Measurements from ENCODE around the gene DNHD1. TPM values are rescaled to one million over a fixed set of nuclear protein-coding genes. Genes with fewer than 3 reads are reported as not detected.

DNHD1 gene
- total RNA-seq, 1 experiment from 2014 or later, result 11.5 TPM

DNA sequence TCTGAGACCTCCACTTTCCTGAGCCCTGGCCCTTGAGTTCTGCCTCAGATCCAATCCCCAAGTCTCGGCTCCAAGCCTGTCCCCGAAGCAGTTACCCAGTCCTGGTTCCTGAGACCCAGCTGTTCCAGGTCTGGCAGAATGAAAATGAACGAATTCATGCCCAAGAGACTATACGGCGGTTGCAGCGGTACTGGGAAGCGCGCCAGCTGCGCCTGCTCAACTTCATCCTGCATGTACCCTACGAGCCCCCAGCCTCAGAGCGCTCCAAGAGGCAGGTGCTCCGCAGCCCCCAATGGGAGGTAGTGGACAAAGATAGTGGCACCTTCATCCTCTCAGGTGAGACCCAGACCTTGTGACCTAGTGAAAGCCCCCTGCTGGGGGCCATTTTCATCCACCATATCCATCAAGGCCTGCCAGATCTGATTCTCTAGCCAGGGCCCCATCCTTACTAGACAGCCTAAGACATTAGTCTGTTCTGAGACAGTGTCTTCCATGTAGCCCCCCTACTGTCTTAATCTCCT, 42.7 kb downstream of the DNHD1 start:
- no peak for ATAC-seq
- no peaks in the 10 kb centered on the region for H3K27me3 Mint-ChIP-seq (ENCODE audit: low read depth)
- POLR2A ChIA-PET, result no interaction called here

DNA sequence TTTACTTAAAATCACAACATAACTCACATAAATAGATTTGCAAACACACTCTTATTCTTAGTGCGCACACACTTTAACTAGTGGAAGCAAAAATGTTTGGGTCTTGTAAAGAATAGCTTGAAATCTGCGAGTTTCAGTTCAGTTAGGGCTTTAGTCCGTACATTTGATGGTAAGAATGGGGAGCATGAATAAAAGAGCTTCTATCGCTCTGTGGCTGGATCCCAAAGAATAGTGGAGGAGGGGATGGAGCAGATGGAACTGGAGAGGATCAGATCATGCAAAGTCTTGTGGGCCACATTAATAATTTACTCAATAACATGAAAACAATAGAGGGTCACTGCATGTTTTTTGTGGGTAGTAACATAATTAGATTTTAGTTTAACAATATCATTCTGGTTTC, 44.3 kb downstream of the DNHD1 start:
- no peaks in the 10 kb centered on the region for H3K36me3 Mint-ChIP-seq
- DNase-seq (ENCODE audit: low spot score) (no peak), ATAC-seq (no peak)
- H3K4me1 Mint-ChIP-seq, result peaks cover 10% of the 10 kb centered on the region
- CTCF ChIA-PET, result interaction anchor here (0.6 to 2.4 kb wide), 5 partner anchors 9 to 264 kb away, joined by 3 to 11 read pairs (median 5); no protein-coding TSS in a partner anchor
- no peak overlapping the region for H3K27ac Mint-ChIP-seq
- no peak overlapping the region for H3K4me3 Mint-ChIP-seq
- no peaks in the 10 kb centered on the region for H3K9me3 Mint-ChIP-seq
- POLR2A ChIA-PET, result no interaction called here
- no peaks in the 10 kb centered on the region for H3K27me3 Mint-ChIP-seq (ENCODE audit: low read depth)
- TF ChIP-seq, protein P1, sequence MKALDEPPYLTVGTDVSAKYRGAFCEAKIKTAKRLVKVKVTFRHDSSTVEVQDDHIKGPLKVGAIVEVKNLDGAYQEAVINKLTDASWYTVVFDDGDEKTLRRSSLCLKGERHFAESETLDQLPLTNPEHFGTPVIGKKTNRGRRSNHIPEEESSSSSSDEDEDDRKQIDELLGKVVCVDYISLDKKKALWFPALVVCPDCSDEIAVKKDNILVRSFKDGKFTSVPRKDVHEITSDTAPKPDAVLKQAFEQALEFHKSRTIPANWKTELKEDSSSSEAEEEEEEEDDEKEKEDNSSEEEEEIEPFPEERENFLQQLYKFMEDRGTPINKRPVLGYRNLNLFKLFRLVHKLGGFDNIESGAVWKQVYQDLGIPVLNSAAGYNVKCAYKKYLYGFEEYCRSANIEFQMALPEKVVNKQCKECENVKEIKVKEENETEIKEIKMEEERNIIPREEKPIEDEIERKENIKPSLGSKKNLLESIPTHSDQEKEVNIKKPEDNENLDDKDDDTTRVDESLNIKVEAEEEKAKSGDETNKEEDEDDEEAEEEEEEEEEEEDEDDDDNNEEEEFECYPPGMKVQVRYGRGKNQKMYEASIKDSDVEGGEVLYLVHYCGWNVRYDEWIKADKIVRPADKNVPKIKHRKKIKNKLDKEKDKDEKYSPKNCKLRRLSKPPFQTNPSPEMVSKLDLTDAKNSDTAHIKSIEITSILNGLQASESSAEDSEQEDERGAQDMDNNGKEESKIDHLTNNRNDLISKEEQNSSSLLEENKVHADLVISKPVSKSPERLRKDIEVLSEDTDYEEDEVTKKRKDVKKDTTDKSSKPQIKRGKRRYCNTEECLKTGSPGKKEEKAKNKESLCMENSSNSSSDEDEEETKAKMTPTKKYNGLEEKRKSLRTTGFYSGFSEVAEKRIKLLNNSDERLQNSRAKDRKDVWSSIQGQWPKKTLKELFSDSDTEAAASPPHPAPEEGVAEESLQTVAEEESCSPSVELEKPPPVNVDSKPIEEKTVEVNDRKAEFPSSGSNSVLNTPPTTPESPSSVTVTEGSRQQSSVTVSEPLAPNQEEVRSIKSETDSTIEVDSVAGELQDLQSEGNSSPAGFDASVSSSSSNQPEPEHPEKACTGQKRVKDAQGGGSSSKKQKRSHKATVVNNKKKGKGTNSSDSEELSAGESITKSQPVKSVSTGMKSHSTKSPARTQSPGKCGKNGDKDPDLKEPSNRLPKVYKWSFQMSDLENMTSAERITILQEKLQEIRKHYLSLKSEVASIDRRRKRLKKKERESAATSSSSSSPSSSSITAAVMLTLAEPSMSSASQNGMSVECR (CRISPR knock-in tag; IDR thresholded peaks at IDR 0.05; ENCODE audit: borderline replicate concordance), result no peak
- TF ChIP-seq ZNF138 (CRISPR knock-in tag; conservative IDR thresholded peaks at IDR 0.05) (no peak), OVOL2 (CRISPR knock-in tag; IDR thresholded peaks at IDR 0.05; ENCODE audit: borderline replicate concordance) (no peak), JAZF1 (CRISPR knock-in tag; IDR thresholded peaks at IDR 0.05) (no peak), KAT7 (CRISPR knock-in tag; IDR thresholded peaks at IDR 0.05; ENCODE audit: borderline replicate concordance) (no peak), TCF7 (CRISPR knock-in tag; IDR thresholded peaks at IDR 0.05; ENCODE audit: low read depth) (no peak), CREB1 (CRISPR knock-in tag; IDR thresholded peaks at IDR 0.05) (no peak), ZNF219 (CRISPR knock-in tag; IDR thresholded peaks at IDR 0.05; ENCODE audit: borderline replicate concordance) (no peak), RELA (CRISPR knock-in tag; IDR thresholded peaks at IDR 0.05; ENCODE audit: borderline replicate concordance) (no peak)
- TF ChIP-seq, protein P2, sequence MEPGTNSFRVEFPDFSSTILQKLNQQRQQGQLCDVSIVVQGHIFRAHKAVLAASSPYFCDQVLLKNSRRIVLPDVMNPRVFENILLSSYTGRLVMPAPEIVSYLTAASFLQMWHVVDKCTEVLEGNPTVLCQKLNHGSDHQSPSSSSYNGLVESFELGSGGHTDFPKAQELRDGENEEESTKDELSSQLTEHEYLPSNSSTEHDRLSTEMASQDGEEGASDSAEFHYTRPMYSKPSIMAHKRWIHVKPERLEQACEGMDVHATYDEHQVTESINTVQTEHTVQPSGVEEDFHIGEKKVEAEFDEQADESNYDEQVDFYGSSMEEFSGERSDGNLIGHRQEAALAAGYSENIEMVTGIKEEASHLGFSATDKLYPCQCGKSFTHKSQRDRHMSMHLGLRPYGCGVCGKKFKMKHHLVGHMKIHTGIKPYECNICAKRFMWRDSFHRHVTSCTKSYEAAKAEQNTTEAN (CRISPR knock-in tag; IDR thresholded peaks at IDR 0.05), result no peak

More for the DNA sequence above, 42.7 kb downstream of the DNHD1 start:
- TF ChIP-seq ESRRA (CRISPR knock-in tag; IDR thresholded peaks at IDR 0.05; ENCODE audit: borderline replicate concordance) (no peak), MXD4 (CRISPR knock-in tag; IDR thresholded peaks at IDR 0.05; ENCODE audit: borderline replicate concordance) (no peak), EMX1 (CRISPR knock-in tag; IDR thresholded peaks at IDR 0.05) (no peak), ZNF396 (CRISPR knock-in tag; IDR thresholded peaks at IDR 0.05; ENCODE audit: borderline replicate concordance) (no peak), FOXK1 (CRISPR knock-in tag; IDR thresholded peaks at IDR 0.05) (no peak), FOXJ3 (CRISPR knock-in tag; IDR thresholded peaks at IDR 0.05; ENCODE audit: borderline replicate concordance) (no peak), CREM (CRISPR knock-in tag; IDR thresholded peaks at IDR 0.05) (no peak), GTF2I (CRISPR knock-in tag; conservative IDR thresholded peaks at IDR 0.05) (no peak), SMAD3 (CRISPR knock-in tag; IDR thresholded peaks at IDR 0.05; ENCODE audit: borderline replicate concordance) (no peak), ZNF121 (CRISPR knock-in tag; IDR thresholded peaks at IDR 0.05) (no peak), IRF2 (CRISPR knock-in tag; IDR thresholded peaks at IDR 0.05; ENCODE audit: borderline replicate concordance, low read depth) (no peak)
- TF ChIP-seq, protein P3, sequence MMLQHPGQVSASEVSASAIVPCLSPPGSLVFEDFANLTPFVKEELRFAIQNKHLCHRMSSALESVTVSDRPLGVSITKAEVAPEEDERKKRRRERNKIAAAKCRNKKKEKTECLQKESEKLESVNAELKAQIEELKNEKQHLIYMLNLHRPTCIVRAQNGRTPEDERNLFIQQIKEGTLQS (CRISPR knock-in tag; conservative IDR thresholded peaks at IDR 0.05), result no peak
- TF ChIP-seq, protein P4, sequence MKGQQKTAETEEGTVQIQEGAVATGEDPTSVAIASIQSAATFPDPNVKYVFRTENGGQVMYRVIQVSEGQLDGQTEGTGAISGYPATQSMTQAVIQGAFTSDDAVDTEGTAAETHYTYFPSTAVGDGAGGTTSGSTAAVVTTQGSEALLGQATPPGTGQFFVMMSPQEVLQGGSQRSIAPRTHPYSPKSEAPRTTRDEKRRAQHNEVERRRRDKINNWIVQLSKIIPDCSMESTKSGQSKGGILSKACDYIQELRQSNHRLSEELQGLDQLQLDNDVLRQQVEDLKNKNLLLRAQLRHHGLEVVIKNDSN (CRISPR knock-in tag; IDR thresholded peaks at IDR 0.05), result no peak
- TF ChIP-seq, protein P5, sequence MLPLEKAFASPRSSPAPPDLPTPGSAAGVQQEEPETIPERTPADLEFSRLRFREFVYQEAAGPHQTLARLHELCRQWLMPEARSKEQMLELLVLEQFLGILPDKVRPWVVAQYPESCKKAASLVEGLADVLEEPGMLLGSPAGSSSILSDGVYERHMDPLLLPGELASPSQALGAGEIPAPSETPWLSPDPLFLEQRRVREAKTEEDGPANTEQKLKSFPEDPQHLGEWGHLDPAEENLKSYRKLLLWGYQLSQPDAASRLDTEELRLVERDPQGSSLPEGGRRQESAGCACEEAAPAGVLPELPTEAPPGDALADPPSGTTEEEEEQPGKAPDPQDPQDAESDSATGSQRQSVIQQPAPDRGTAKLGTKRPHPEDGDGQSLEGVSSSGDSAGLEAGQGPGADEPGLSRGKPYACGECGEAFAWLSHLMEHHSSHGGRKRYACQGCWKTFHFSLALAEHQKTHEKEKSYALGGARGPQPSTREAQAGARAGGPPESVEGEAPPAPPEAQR (CRISPR knock-in tag; IDR thresholded peaks at IDR 0.05), result no peak
- TF ChIP-seq, protein P6, sequence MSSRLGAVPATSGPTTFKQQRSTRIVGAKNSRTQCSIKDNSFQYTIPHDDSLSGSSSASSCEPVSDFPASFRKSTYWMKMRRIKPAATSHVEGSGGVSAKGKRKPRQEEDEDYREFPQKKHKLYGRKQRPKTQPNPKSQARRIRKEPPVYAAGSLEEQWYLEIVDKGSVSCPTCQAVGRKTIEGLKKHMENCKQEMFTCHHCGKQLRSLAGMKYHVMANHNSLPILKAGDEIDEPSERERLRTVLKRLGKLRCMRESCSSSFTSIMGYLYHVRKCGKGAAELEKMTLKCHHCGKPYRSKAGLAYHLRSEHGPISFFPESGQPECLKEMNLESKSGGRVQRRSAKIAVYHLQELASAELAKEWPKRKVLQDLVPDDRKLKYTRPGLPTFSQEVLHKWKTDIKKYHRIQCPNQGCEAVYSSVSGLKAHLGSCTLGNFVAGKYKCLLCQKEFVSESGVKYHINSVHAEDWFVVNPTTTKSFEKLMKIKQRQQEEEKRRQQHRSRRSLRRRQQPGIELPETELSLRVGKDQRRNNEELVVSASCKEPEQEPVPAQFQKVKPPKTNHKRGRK (CRISPR knock-in tag; IDR thresholded peaks at IDR 0.05; ENCODE audit: borderline replicate concordance), result no peak
- TF ChIP-seq, protein P7, sequence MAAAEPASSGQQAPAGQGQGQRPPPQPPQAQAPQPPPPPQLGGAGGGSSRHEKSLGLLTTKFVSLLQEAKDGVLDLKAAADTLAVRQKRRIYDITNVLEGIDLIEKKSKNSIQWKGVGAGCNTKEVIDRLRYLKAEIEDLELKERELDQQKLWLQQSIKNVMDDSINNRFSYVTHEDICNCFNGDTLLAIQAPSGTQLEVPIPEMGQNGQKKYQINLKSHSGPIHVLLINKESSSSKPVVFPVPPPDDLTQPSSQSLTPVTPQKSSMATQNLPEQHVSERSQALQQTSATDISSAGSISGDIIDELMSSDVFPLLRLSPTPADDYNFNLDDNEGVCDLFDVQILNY (CRISPR knock-in tag; IDR thresholded peaks at IDR 0.05), result no peak
- Mint-ChIP-seq H3K27ac (no peak overlapping the region), H3K36me3 (no peaks in the 10 kb centered on the region), H3K4me1 (peaks cover 10% of the 10 kb centered on the region), H3K4me3 (no peak overlapping the region), H3K9me3 (no peaks in the 10 kb centered on the region)
- CTCF ChIA-PET, result interaction anchor here (1.2 to 1.5 kb wide), 2 partner anchors 8 to 166 kb away, joined by 3 to 11 read pairs; no protein-coding TSS in a partner anchor
- no peak for DNase-seq (ENCODE audit: low spot score)
